Superior temporal gyrus (tissue), 1 donor: ENCODE data around the gene FAR1.

Experiments used
- DNase-seq: peaks from one replicate; pipeline ENCODE4 v3.0.0-alpha.2; 2016; ENCODE audit errors: extremely low spot score

The FAR1 gene

GRCh38 chr11:13669544-13670488 lies 1.3 kb downstream of the FAR1 start:
- no peak for DNase-seq

- no peak for DNase-seq
Measured at GRCh38 chr11:13672576-13673210, 4.2 kb downstream of the FAR1 start.

DNA sequence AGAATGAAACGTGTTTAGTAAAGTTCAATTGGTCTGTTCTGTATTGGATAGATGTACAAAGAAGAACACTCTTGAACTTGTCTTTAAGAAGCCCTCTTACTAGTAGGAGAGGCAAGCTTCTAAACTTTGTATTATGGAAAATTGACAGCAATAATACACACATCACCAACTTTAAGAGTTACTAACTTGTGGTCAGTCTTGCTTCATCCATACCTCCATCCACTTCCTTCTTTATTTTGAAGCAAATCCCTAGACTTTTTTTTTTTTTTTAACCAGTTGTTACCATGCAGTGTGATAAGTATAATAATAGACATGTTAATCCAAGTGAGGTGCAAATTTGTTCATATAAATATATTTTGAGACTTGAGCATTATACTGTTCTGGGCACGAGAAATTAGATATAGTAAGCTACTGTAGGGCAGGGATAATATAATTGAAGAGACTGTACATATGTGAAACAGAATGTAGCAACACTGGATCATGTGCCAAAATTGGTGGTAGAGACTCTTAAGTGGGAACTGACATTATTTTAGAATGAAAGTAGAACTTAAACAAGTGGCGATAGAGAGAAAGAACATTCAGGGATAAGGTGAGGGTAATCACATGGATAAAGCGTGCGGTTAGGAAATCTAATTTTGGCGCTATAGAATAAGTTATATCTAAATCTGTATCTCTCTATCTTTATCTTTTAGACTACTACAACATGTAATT lies 6.5 kb downstream of the FAR1 start:
- no peak for DNase-seq

GRCh38 chr11:13676576-13676975 lies 8.1 kb downstream of the FAR1 start:
- DNase-seq: peak; percentile 16

DNA sequence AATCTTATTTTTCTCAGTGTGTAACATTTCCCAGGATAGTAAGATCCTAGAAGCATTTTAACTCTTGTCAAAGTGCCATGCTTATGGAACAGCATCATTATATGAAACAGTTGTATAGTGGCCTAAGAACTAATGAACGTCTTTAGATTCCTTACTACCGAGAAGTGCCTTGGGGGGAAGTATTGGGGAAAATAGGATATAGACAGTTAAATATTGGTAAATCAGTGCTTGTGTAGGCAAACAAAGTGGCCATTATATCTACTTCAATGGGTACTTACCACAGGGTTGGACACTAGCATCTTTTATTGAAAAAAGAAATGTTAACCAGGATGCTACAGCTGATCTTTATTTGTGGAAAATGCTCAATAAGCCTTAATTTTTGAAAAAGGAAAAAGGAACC lies 11.3 kb downstream of the FAR1 start:
- DNase-seq: peak; percentile 60

DNA sequence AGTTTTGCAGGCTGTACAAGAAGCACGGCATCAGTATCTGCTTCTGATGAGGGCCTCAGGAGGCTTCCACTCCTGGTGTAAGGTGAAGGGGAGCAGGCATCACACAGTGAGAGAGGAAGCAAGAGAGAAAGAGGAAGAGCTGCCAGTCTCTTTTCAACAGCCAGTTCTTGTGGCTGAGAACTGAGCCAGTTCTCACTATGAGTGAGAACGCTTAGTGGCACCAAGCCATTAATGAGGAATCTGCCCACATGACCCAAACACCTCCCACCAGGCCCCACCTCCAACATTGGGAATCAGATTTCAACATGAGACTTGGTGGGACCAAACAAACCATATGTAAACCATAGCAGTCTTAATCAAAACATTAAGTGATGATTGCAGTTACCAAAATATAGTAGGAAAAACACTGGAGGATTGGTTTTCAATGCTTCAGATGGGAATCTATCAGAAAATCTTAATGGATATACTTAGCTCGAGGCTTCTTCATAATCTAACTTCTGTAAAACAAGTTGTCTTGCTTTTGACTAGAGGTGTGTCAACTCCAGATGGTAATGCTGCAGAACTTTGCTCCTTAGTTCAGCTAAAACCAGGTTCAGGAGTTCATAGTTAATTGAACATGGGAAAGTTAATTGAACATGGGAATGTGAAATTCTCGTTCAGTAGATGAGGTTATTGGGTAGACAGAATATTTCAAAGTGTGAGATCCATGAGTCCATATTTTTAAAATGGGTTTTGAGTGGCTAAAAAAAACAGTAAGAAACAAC lies 12.2 kb downstream of the FAR1 start:
- no peak for DNase-seq

GRCh38 chr11:13681446-13681845 lies 13.0 kb downstream of the FAR1 start:
- no peak for DNase-seq

DNA sequence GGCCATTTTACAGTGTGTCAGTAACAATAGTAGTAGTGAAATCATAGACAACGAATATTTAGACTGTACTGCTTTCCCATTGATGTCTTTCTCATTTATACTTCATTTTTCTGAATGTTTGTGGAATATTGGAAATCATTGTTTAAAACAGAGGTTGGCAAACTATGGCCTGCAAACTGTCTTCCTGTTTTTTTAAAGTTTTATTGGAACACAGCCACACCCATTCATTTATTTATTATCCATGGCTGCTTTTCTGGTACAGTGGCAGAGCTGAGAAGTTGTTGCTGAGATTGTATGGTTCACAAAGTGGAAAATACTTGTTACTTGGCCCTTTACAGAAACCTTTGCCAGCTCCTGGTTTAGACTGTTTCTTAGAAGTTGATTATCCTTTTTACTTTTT lies 13.7 kb downstream of the FAR1 start:
- DNase-seq: no peak

GRCh38 chr11:13685461-13686108 lies 17.1 kb downstream of the FAR1 start:
- DNase-seq: no peak

GRCh38 chr11:13686776-13687175 lies 18.3 kb downstream of the FAR1 start:
- DNase-seq: no peak

GRCh38 chr11:13687271-13687670 lies 18.8 kb downstream of the FAR1 start:
- DNase-seq: no peak

GRCh38 chr11:13691286-13691899 lies 22.9 kb downstream of the FAR1 start:
- DNase-seq: no peak

- DNase-seq: no peak
Measured at GRCh38 chr11:13692172-13692571, 23.7 kb downstream of the FAR1 start.

DNA sequence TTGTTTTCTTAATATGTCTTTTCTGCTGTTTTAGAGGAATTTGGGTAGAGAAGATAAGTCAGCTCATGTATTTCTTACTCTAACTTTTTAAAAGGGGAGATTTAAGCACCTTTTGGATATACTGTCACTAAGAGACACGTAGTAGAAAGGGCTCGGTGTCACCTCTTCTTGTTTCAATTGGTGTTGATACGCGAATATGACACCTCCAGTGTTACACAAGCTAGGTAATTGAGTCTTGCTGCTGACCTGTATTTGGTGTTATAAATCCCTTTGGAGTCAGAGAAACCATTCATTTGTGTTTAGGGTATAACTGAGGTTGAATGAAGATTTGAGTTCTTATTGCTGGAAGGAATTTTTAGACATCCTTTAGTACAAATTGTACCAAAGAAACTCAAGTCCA lies 25.6 kb downstream of the FAR1 start:
- DNase-seq: no peak

GRCh38 chr11:13695886-13696285 lies 27.4 kb downstream of the FAR1 start:
- no peak for DNase-seq

DNA sequence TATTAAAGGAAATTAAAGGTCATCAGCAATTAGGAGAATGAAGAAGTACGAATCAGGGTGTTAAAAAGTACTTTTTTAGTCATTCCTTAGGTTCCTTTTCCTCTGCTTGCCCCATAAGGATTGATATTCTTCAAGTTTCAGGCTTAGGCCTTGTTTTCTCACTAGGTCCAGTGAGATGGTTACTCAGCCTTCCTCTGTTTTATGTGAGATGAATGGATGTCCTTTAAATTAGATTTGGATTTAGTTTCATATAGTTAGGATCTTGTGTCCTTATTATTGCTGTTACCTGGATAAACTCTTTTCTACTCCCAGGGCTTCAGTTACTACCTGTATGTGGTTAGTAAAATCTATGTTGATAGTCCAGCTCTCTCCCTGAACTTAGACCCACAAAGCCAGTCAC lies 29.2 kb downstream of the FAR1 start:
- DNase-seq: no peak

- DNase-seq: no peak
Measured at GRCh38 chr11:13698132-13698531, 29.7 kb downstream of the FAR1 start.

GRCh38 chr11:13699041-13699440 lies 30.6 kb downstream of the FAR1 start:
- DNase-seq: no peak

DNA sequence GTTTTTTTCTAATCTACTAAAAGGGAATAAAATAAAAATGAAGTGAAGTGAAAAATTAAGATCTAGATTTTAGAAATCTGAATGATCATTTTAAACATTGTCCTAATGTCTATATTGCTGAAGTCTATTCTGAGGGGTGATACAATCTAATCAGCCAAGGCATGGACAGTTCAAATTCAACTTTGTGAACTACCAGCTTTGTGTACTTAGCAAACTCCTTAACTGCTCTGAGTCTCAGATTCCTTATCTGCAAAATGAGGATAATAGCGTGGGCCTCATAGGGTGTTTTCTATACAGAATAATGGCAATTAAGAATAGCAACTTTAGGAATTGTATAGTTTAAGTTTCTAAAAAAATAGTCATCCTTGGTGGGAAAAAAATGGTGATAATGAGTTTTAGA lies 31.4 kb downstream of the FAR1 start:
- DNase-seq: no peak

- DNase-seq: no peak
Measured at GRCh38 chr11:13701506-13701905, 33.0 kb downstream of the FAR1 start.

GRCh38 chr11:13702071-13702470 lies 33.6 kb downstream of the FAR1 start:
- DNase-seq: no peak
